GM23338 (cell line): ENCODE data around the gene NRCAM. TPM values are rescaled to one million over a fixed set of nuclear protein-coding genes. Genes with fewer than 3 reads are reported as not detected.

ENCODE experiments used
- ATAC-seq: fragments of 200-7000 bp; cut with Tn5 transposase; 3 replicates; pipeline ENCODE4 v1.9.1; 2020
- DNase-seq: peaks from one replicate; pipeline ENCODE4 v3.0.0-alpha.2; 2015; ENCODE audit warnings: low spot score
- H2AFZ ChIP-seq: fragments of 200-600 bp; sonication (generic); 2 replicates; pipeline ENCODE4 v1.8.0; 2016; ENCODE audit warnings: antibody characterized with exemption, mild to moderate bottlenecking, moderate library complexity
- H3F3A ChIP-seq: fragments of 200-600 bp; sonication (generic); replicated peaks from 2 replicates; pipeline ENCODE4 v1.8.0; 2017; ENCODE audit warnings: antibody characterized with exemption, mixed run types, low read depth
- H3K27ac ChIP-seq: fragments of 200-600 bp; sonication (generic); 2 replicates; pipeline ENCODE4 v1.6.1; 2016; ENCODE audit warnings: low read depth
- H3K27me3 ChIP-seq: fragments of 200-600 bp; sonication (generic); 2 replicates; pipeline ENCODE4 v1.8.0; 2016; ENCODE audit warnings: mild to moderate bottlenecking, mixed run types, moderate library complexity; ENCODE audit not compliant: insufficient read depth
- H3K36me3 ChIP-seq: fragments of 200-600 bp; sonication (generic); 2 replicates; pipeline ENCODE4 v1.8.0; 2016; ENCODE audit warnings: mild to moderate bottlenecking; ENCODE audit not compliant: insufficient read depth
- H3K4me1 ChIP-seq: fragments of 200-600 bp; sonication (generic); 2 replicates; pipeline ENCODE4 v1.8.0; 2016; ENCODE audit warnings: mild to moderate bottlenecking, moderate library complexity; ENCODE audit not compliant: insufficient read depth
- H3K4me2 ChIP-seq: fragments of 200-600 bp; sonication (generic); 2 replicates; pipeline ENCODE4 v1.7.1; 2017; ENCODE audit warnings: mixed run types
- H3K4me3 ChIP-seq: fragments of 200-600 bp; sonication (generic); 2 replicates; pipeline ENCODE4 v1.6.1; 2016; ENCODE audit warnings: mixed run types
- H3K79me2 ChIP-seq: fragments of 200-600 bp; sonication (generic); replicated peaks from 2 replicates; pipeline ENCODE4 v1.8.0; 2017; ENCODE audit warnings: mild to moderate bottlenecking; ENCODE audit not compliant: insufficient read depth
- H3K9me2 ChIP-seq: fragments of 200-600 bp; sonication (generic); 2 replicates; pipeline ENCODE4 v1.8.0; 2017; ENCODE audit not compliant: insufficient read depth
- H4K20me1 ChIP-seq: fragments of 200-600 bp; sonication (generic); replicated peaks from 2 replicates; pipeline ENCODE4 v1.8.0; 2017; ENCODE audit warnings: mild to moderate bottlenecking; ENCODE audit not compliant: insufficient read depth
- H3K27ac Mint-ChIP-seq: 2 replicates; pipeline ENCODE4 v1.8.0; 2020; ENCODE audit warnings: inconsistent platforms, mild to moderate bottlenecking, moderate library complexity, mixed read lengths
- H3K27me3 Mint-ChIP-seq: 3 replicates; pipeline ENCODE4 v1.8.0; 2022; ENCODE audit warnings: low read depth, mild to moderate bottlenecking, moderate library complexity, mixed read lengths, inconsistent platforms; ENCODE audit not compliant: insufficient read depth, poor library complexity
- H3K36me3 Mint-ChIP-seq: 3 replicates; pipeline ENCODE4 v1.8.0; 2021; ENCODE audit warnings: low read depth, mild to moderate bottlenecking, inconsistent platforms, moderate library complexity, mixed read lengths
- H3K4me1 Mint-ChIP-seq: 3 replicates; pipeline ENCODE4 v1.8.0; 2020; ENCODE audit warnings: mild to moderate bottlenecking, inconsistent platforms, mixed read lengths
- H3K4me3 Mint-ChIP-seq: 3 replicates; pipeline ENCODE4 v1.8.0; 2021; ENCODE audit warnings: moderate library complexity, mild to moderate bottlenecking, inconsistent platforms, mixed read lengths
- H3K9me3 Mint-ChIP-seq: 3 replicates; pipeline ENCODE4 v1.8.0; 2020; ENCODE audit warnings: moderate library complexity, mild to moderate bottlenecking, inconsistent platforms, mixed read lengths
- EZH2phosphoT487 ChIP-seq: fragments of 200-600 bp; sonication (generic); IDR thresholded peaks from one replicate; pipeline ENCODE4 v1.8.1; 2018; ENCODE audit warnings: antibody characterized with exemption; ENCODE audit not compliant: unreplicated experiment
- JUNB ChIP-seq: IDR thresholded peaks from one replicate; pipeline ENCODE4 v1.6.1; 2016; ENCODE audit warnings: antibody characterized with exemption; ENCODE audit not compliant: unreplicated experiment
- POLR2AphosphoS5 ChIP-seq: IDR thresholded peaks from 2 replicates; pipeline ENCODE4 v1.6.1; 2016; ENCODE audit warnings: antibody characterized with exemption, low read depth
- STAT1 ChIP-seq: IDR thresholded peaks from one replicate; pipeline ENCODE4 v1.6.1; 2016; ENCODE audit warnings: antibody characterized with exemption; ENCODE audit not compliant: unreplicated experiment
- ZNF114 ChIP-seq: fragments of 250-450 bp; sonication (Bioruptor Pico); IDR thresholded peaks from 2 replicates; pipeline ENCODE4 v1.5.0; 2020; ENCODE audit warnings: mild to moderate bottlenecking, moderate library complexity
- polyA plus RNA-seq: library from polyadenylated mRNA; unstranded; fragments of >200 nt; fragmentation: Nextera tagmentation; extraction: Ambion mirVana; gene quantifications from 2 replicates; pipeline ENCODE4 v1.2.1, GENCODE V29; 2016
- total RNA-seq: library from RNA; depleted of rRNA; stranded (reverse); fragments of >200 nt; shearing (Covaris generic); gene quantifications from 2 replicates; pipeline ENCODE4 v1.2.3, GENCODE V29; 2014
- TF ChIP-seq, protein P1 (sequence below), 2 experiments: fragments of 200-600 bp in 1 of 2; sonication (generic) in 1 of 2; conservative IDR thresholded peaks; 2 replicates each; pipeline versions ENCODE4 v1.5.1 to v1.6.1; 2016 to 2017; ENCODE audit warnings: antibody characterized with exemption in 2 of 2, low read depth in 2 of 2, mild to moderate bottlenecking in 2 of 2, moderate library complexity in 1 of 2
- TF ChIP-seq, protein P2 (sequence below): IDR thresholded peaks from one replicate; pipeline ENCODE4 v1.6.1; 2018; ENCODE audit warnings: antibody characterized with exemption; ENCODE audit not compliant: unreplicated experiment
- TF ChIP-seq, protein P3 (sequence below): IDR thresholded peaks from 2 replicates; pipeline ENCODE4 v1.6.1; 2016; ENCODE audit warnings: antibody characterized with exemption

The NRCAM gene
- total and polyA plus RNA-seq, 2 experiments from 2014 or later: 2.5 to 6.8 TPM

DNA sequence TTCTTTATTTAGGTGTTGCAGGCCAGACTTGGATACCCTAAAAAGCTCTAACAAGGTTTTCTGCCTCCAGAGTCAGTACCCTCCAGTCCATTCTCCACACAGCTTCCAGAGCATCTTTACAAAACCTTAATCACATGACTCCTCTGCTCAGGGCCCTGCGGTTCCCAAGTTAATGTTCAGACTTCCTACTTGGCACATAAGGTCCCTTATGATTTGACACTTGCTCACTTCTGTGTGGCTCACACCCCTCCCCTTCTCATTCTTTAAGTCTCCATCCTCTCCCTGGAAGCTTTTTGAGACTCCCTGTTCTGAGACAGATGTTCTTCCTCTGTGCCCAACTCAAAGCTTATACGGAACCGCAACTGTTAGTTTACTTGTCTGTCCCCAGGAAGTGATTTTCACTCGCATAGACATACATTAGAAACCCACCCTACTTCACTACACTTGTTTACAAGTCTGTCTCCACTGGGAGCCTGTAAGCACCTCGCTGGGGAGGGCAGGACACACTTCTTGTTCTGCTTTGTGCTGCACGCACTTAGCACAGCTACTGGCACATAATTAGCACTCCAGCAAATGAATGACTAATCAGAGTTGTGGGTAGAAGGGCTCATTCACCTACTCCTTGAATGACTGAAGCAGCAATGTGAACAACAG lies 171.8 kb downstream of the NRCAM start:
- H3K4me3 Mint-ChIP-seq: no peak overlapping the region
- Histone ChIP-seq H3K4me1 (no peaks in the 10 kb centered on the region), H3K4me2 (no peak overlapping the region), H3K27me3 (no peaks in the 10 kb centered on the region), H3K9me2 (no peaks in the 10 kb centered on the region), H3K4me3 (no peak overlapping the region), H2AFZ (no peak overlapping the region), H3F3A (no peaks in the 10 kb centered on the region), H3K79me2 (no peaks in the 10 kb centered on the region), H4K20me1 (no peaks in the 10 kb centered on the region), H3K36me3 (no peaks in the 10 kb centered on the region), H3K27ac (no peak overlapping the region)
- H3K27me3 Mint-ChIP-seq: peaks cover 2% of the 10 kb centered on the region
- no peaks in the 10 kb centered on the region for H3K36me3 Mint-ChIP-seq
- TF ChIP-seq POLR2AphosphoS5 (no peak), JUNB (no peak)
- TF ChIP-seq, protein P1, sequence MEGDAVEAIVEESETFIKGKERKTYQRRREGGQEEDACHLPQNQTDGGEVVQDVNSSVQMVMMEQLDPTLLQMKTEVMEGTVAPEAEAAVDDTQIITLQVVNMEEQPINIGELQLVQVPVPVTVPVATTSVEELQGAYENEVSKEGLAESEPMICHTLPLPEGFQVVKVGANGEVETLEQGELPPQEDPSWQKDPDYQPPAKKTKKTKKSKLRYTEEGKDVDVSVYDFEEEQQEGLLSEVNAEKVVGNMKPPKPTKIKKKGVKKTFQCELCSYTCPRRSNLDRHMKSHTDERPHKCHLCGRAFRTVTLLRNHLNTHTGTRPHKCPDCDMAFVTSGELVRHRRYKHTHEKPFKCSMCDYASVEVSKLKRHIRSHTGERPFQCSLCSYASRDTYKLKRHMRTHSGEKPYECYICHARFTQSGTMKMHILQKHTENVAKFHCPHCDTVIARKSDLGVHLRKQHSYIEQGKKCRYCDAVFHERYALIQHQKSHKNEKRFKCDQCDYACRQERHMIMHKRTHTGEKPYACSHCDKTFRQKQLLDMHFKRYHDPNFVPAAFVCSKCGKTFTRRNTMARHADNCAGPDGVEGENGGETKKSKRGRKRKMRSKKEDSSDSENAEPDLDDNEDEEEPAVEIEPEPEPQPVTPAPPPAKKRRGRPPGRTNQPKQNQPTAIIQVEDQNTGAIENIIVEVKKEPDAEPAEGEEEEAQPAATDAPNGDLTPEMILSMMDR (conservative IDR thresholded peaks at IDR 0.05; ENCODE audit: low read depth in 2 of 2): no peak
- DNase-seq: no peak
- no peaks in the 10 kb centered on the region for H3K9me3 Mint-ChIP-seq
- no peak overlapping the region for H3K27ac Mint-ChIP-seq
- ATAC-seq: no peak
- H3K4me1 Mint-ChIP-seq: no peaks in the 10 kb centered on the region; the same call in 2 of the 3 replicates

DNA sequence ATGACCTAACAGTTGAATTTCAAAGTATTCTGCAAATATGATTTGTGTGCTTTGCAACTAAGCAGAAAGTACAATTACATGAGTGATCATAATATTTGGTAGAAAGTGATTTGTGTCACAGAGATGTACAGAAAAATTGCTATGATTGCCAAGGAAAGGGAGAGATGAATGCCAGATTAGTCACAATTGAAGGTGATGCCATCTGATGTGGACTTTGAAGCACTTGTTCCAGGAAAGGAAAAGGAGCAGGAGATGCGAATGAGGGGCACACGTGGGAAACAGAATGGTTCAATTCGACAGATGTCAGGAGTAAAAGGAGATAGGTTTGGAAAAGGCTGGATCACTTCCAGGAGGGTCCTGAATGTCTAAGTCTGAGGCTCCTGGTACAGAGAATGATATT lies 173.0 kb downstream of the NRCAM start:
- H3K27me3 Mint-ChIP-seq: peaks cover 2% of the 10 kb centered on the region
- no peaks in the 10 kb centered on the region for H4K20me1 ChIP-seq
- no peak overlapping the region for H3K27ac ChIP-seq
- no peak for DNase-seq
- H3K36me3 Mint-ChIP-seq: no peaks in the 10 kb centered on the region
- H3K4me3 Mint-ChIP-seq: no peak overlapping the region
- H3K27ac Mint-ChIP-seq: no peak overlapping the region
- H3F3A ChIP-seq: no peaks in the 10 kb centered on the region
- no peak overlapping the region for H2AFZ ChIP-seq
- no peaks in the 10 kb centered on the region for H3K36me3 ChIP-seq
- no peaks in the 10 kb centered on the region; the same call in 2 of the 3 replicates for H3K4me1 Mint-ChIP-seq
- H3K4me3 ChIP-seq: no peak overlapping the region
- H3K4me1 ChIP-seq: no peaks in the 10 kb centered on the region
- no peak overlapping the region for H3K4me2 ChIP-seq
- no peaks in the 10 kb centered on the region; the same call in 2 of the 3 replicates for H3K9me3 Mint-ChIP-seq
- no peaks in the 10 kb centered on the region for H3K9me2 ChIP-seq
- H3K27me3 ChIP-seq: no peaks in the 10 kb centered on the region
- no peaks in the 10 kb centered on the region for H3K79me2 ChIP-seq
- ATAC-seq: no peak
- TF ChIP-seq JUNB: no peak

DNA sequence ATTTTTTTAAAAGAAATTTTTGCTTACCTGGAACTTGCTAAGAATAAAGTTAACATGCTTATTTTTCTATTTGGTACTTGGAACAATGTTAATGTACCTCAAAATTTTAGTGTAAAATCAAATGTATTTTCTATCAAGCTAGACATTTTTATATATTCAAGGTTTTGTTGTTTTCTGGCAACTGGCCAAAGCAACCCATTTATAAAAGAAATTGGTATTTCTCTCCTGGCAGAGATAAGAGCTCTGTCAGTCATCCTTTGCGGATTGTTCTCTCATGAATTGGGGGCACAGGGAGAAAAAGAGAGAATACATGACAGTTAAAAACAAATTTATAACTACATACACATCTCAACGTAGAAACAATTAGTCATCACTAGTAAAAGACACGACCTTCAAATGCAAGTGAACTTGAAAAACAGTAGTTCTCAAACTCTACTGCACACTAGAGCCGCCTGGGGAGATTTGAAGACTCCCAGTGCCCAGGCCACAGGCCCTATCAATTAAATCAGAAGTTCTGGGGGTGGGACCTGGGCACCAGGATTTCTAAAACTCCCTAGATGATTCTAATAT lies 173.7 kb downstream of the NRCAM start:
- no peaks in the 10 kb centered on the region for H3K36me3 ChIP-seq
- H3K79me2 ChIP-seq: no peaks in the 10 kb centered on the region
- peaks cover 3% of the 10 kb centered on the region for H3K27me3 Mint-ChIP-seq
- H3K4me2 ChIP-seq: no peak overlapping the region
- TF ChIP-seq POLR2AphosphoS5 (no peak), EZH2phosphoT487 (no peak), ZNF114 (CRISPR knock-in tag) (no peak), STAT1 (no peak)
- TF ChIP-seq, protein P2, sequence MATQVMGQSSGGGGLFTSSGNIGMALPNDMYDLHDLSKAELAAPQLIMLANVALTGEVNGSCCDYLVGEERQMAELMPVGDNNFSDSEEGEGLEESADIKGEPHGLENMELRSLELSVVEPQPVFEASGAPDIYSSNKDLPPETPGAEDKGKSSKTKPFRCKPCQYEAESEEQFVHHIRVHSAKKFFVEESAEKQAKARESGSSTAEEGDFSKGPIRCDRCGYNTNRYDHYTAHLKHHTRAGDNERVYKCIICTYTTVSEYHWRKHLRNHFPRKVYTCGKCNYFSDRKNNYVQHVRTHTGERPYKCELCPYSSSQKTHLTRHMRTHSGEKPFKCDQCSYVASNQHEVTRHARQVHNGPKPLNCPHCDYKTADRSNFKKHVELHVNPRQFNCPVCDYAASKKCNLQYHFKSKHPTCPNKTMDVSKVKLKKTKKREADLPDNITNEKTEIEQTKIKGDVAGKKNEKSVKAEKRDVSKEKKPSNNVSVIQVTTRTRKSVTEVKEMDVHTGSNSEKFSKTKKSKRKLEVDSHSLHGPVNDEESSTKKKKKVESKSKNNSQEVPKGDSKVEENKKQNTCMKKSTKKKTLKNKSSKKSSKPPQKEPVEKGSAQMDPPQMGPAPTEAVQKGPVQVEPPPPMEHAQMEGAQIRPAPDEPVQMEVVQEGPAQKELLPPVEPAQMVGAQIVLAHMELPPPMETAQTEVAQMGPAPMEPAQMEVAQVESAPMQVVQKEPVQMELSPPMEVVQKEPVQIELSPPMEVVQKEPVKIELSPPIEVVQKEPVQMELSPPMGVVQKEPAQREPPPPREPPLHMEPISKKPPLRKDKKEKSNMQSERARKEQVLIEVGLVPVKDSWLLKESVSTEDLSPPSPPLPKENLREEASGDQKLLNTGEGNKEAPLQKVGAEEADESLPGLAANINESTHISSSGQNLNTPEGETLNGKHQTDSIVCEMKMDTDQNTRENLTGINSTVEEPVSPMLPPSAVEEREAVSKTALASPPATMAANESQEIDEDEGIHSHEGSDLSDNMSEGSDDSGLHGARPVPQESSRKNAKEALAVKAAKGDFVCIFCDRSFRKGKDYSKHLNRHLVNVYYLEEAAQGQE: no peak
- TF ChIP-seq, protein P1 (conservative IDR thresholded peaks at IDR 0.05; ENCODE audit: low read depth in 2 of 2): no peak
- TF ChIP-seq, protein P3, sequence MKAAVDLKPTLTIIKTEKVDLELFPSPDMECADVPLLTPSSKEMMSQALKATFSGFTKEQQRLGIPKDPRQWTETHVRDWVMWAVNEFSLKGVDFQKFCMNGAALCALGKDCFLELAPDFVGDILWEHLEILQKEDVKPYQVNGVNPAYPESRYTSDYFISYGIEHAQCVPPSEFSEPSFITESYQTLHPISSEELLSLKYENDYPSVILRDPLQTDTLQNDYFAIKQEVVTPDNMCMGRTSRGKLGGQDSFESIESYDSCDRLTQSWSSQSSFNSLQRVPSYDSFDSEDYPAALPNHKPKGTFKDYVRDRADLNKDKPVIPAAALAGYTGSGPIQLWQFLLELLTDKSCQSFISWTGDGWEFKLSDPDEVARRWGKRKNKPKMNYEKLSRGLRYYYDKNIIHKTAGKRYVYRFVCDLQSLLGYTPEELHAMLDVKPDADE: no peak
- no peaks in the 10 kb centered on the region for H3F3A ChIP-seq
- H3K27ac ChIP-seq: no peak overlapping the region
- ATAC-seq (no peak), DNase-seq (no peak)
- 0 out of 2 replicates have a peak, but pooled peaks cover 4% of the 10 kb centered on the region for H3K9me2 ChIP-seq
- H3K4me1 Mint-ChIP-seq: no peaks in the 10 kb centered on the region; the same call in 2 of the 3 replicates
- H3K9me3 Mint-ChIP-seq: no peaks in the 10 kb centered on the region; the same call in 2 of the 3 replicates
- no peak overlapping the region for H3K4me3 Mint-ChIP-seq
- H3K27me3 ChIP-seq: no peaks in the 10 kb centered on the region
- no peak overlapping the region for H3K4me3 ChIP-seq
- no peaks in the 10 kb centered on the region for H3K4me1 ChIP-seq
- no peaks in the 10 kb centered on the region for H4K20me1 ChIP-seq
- H2AFZ ChIP-seq: no peak overlapping the region
- no peaks in the 10 kb centered on the region for H3K36me3 Mint-ChIP-seq
- H3K27ac Mint-ChIP-seq: no peak overlapping the region
